Stimulated activated CD4-positive, alpha-beta T cell treated with anti-CD3 and anti-CD28 coated beads, Interleukin-15, amount 100 ng/mL, for 1 hour (primary cell): ENCODE results near the gene EXOSC7.

Experiments used
- DNase-seq, 2 donors: peaks; one replicate each; pipeline ENCODE4 v3.0.0-alpha.2; 2020; ENCODE audit warnings: low read depth in 1 of 2, low spot score in 1 of 2

The EXOSC7 gene

GRCh38 chr3:44992555-44993470 lies 16.8 kb downstream of the EXOSC7 start:
- DNase-seq: no peak

- no peak for DNase-seq
Observed at GRCh38 chr3:44993471-44994205, 17.6 kb downstream of the EXOSC7 start.

- no peak for DNase-seq
Observed at GRCh38 chr3:44995142-44995770, 19.2 kb downstream of the EXOSC7 start.

GRCh38 chr3:44996556-44996969 lies 20.5 kb downstream of the EXOSC7 start:
- DNase-seq: no peak

GRCh38 chr3:44999782-45000181 lies 23.7 kb downstream of the EXOSC7 start:
- DNase-seq: no peak

GRCh38 chr3:45000823-45001222 lies 24.8 kb downstream of the EXOSC7 start:
- DNase-seq: no peak

GRCh38 chr3:45001738-45002137 lies 25.7 kb downstream of the EXOSC7 start:
- no peak for DNase-seq

- DNase-seq: no peak
Observed at GRCh38 chr3:45002139-45002660, 26.2 kb downstream of the EXOSC7 start.

GRCh38 chr3:45002720-45003119 lies 26.7 kb downstream of the EXOSC7 start:
- DNase-seq: no peak

- DNase-seq: no peak
Observed at GRCh38 chr3:45003406-45003805, 27.4 kb downstream of the EXOSC7 start.

GRCh38 chr3:45003859-45004258 lies 27.8 kb downstream of the EXOSC7 start:
- DNase-seq: no peak

- no peak for DNase-seq
Observed at GRCh38 chr3:45007091-45007490, 31.0 kb downstream of the EXOSC7 start.

- no peak for DNase-seq
Observed at GRCh38 chr3:45008117-45008516, 32.1 kb downstream of the EXOSC7 start.

GRCh38 chr3:45009868-45010267 lies 33.8 kb downstream of the EXOSC7 start:
- no peak for DNase-seq

GRCh38 chr3:45010811-45011333 lies 34.8 kb downstream of the EXOSC7 start:
- no peak for DNase-seq

GRCh38 chr3:45011756-45012508 lies 35.9 kb downstream of the EXOSC7 start:
- no peak for DNase-seq

- no peak for DNase-seq
Observed at GRCh38 chr3:45012577-45012976, 36.5 kb downstream of the EXOSC7 start.

- DNase-seq: no peak
Observed at GRCh38 chr3:45016916-45017315, 40.9 kb downstream of the EXOSC7 start.

- no peak for DNase-seq
Observed at GRCh38 chr3:45017821-45018220, 41.8 kb downstream of the EXOSC7 start.

GRCh38 chr3:45020534-45020933 lies 44.5 kb downstream of the EXOSC7 start:
- no peak for DNase-seq
